LNCaP clone FGC (cell line): ENCODE measurements around the gene CAMK2D.

Experiments
- DNase-seq: peaks from one replicate; pipeline ENCODE4 v3.0.0-alpha.2; 2011; ENCODE audit warnings: low read depth
- H3K4me3 ChIP-seq: 2 replicates; pipeline ENCODE4 v1.5.1; 2011; ENCODE audit warnings: mild to moderate bottlenecking, low read depth, low read length, control low read depth
- CTCF ChIP-seq: IDR thresholded peaks from 2 replicates; pipeline ENCODE4 v1.5.1; 2012; ENCODE audit warnings: mild to moderate bottlenecking; ENCODE audit not compliant: control insufficient read depth, insufficient read depth; ENCODE audit errors: extremely low read depth

CAMK2D gene

GRCh38 chr4:113627321-113627720 lies 134.2 kb downstream of the CAMK2D start:
- no peak for TF ChIP-seq CTCF
- H3K4me3 ChIP-seq: no peak overlapping the region
- DNase-seq: no peak

- no peak for DNase-seq
- no peak for TF ChIP-seq CTCF
- H3K4me3 ChIP-seq: no peak overlapping the region
These were observed 135.6 kb downstream of the CAMK2D start for GRCh38 chr4:113625902-113626301.

- TF ChIP-seq CTCF: no peak
- no peak for DNase-seq
- no peak overlapping the region for H3K4me3 ChIP-seq
These were observed 138.2 kb downstream of the CAMK2D start for GRCh38 chr4:113623274-113623894.

GRCh38 chr4:113621633-113622032 lies 139.9 kb downstream of the CAMK2D start:
- no peak for TF ChIP-seq CTCF
- no peak overlapping the region for H3K4me3 ChIP-seq
- no peak for DNase-seq

- no peak overlapping the region for H3K4me3 ChIP-seq
- TF ChIP-seq CTCF: no peak
- no peak for DNase-seq
These were observed 141.5 kb downstream of the CAMK2D start for GRCh38 chr4:113620032-113620431.

GRCh38 chr4:113619526-113619925 lies 142.0 kb downstream of the CAMK2D start:
- no peak overlapping the region for H3K4me3 ChIP-seq
- DNase-seq: no peak
- TF ChIP-seq CTCF: no peak

GRCh38 chr4:113618205-113618604 lies 143.3 kb downstream of the CAMK2D start:
- TF ChIP-seq CTCF: no peak
- DNase-seq: no peak
- no peak overlapping the region for H3K4me3 ChIP-seq
